Left cardiac atrium (tissue), 4 donors: ENCODE measurements around the gene LSS. TPM values are rescaled to one million over a fixed set of nuclear protein-coding genes. Genes with fewer than 3 reads are reported as not detected.
A peak's percentile ranks its signal among the peaks of the same experiment; 100 is the strongest.
"Not testable (repeated sequence)": the region's sequence is repeated elsewhere in the genome, so short reads cannot be mapped to it uniquely, and the experiment has no call there.

ENCODE experiments used
- ATAC-seq, 2 donors: fragments of 200-7000 bp; cut with Tn5 transposase; one replicate each; pipeline ENCODE4 v1.9.1; 2020; ENCODE audit warnings: mild to moderate bottlenecking in 2 of 2, moderate library complexity in 2 of 2
- DNase-seq: peaks from one replicate; pipeline ENCODE4 v3.0.0-alpha.2; 2020
- intact Hi-C, 2 donors: fragments of 100-400 bp; cut with DNase I; formaldehyde crosslinking; loops; one replicate each; pipeline versions ENCODE4 v1.14.1 to v1.15.1; 2022 to 2023
- total RNA-seq, 2 donors: library from RNA; stranded (reverse); fragmentation: NEBNext Ultra II Directional; extraction: Animal tissue kit (Norgen Biotek cat#: 25700); gene quantifications; one replicate each; pipeline ENCODE4 v1.2.1, GENCODE V29; 2021
- donor health status: DM: no; HTN: yes; CAD: no.
- donor health status: DM: no; HTN: yes; CAD: no; lungs with severe emphysema.
- donor health status: DM: yes; HTN: yes; CAD: no.
- donor health status: Dilated cardiomyopathy.

The LSS gene
- total RNA-seq, 2 donors from 2014 or later, result 66.4 to 66.7 TPM

GRCh38 chr21:46193829-46194373, 34.7 kb downstream of the LSS start:
- intact Hi-C loops, result no loop called here
- DNase-seq (no peak), ATAC-seq (no peak)

GRCh38 chr21:46191686-46192575, 36.6 kb downstream of the LSS start:
- no peak for ATAC-seq
- intact Hi-C loops, result no loop called here
- DNase-seq, result peak; percentile 18

GRCh38 chr21:46191257-46191685, 37.3 kb downstream of the LSS start:
- ATAC-seq, result peak in 1 of 2 donors; percentile 49
- peak; percentile 53 for DNase-seq
- intact Hi-C loops, result no loop called here

- DNase-seq (peak; percentile 10), ATAC-seq (no peak)
- intact Hi-C loops, result no loop called here
Measured at GRCh38 chr21:46190491-46191131, 38.0 kb downstream of the LSS start.

- peak; percentile 7 for DNase-seq
- ATAC-seq, result no peak
- intact Hi-C loops, result loop anchor here in 1 of 2 donors (5.0 kb wide), 1 partner anchor 37 kb away; the partner anchor contains the start of gene LSS
Measured at GRCh38 chr21:46189959-46190490, 38.5 kb downstream of the LSS start.

GRCh38 chr21:46189213-46189958, 39.2 kb downstream of the LSS start:
- intact Hi-C loops, result loop anchor here in 1 of 2 donors (5.0 kb wide), 1 partner anchor 38 kb away; the partner anchor contains the start of gene LSS
- peak; percentile 19 for DNase-seq
- ATAC-seq, result peak in 1 of 2 donors; percentile 31

- ATAC-seq, result peak; percentile 58
- intact Hi-C loops, result loop anchor here in 1 of 2 donors (5.0 kb wide), 1 partner anchor 39 kb away; the partner anchor contains the start of gene LSS
Measured at GRCh38 chr21:46188226-46189212, 40.1 kb downstream of the LSS start.

GRCh38 chr21:46187814-46188213, 40.8 kb downstream of the LSS start:
- intact Hi-C loops, result loop anchor here in 1 of 2 donors (5.0 kb wide), 1 partner anchor 39 kb away; the partner anchor contains the start of gene LSS
- ATAC-seq (no peak), DNase-seq (no peak)

More at GRCh38 chr21:46188226-46189212, 40.1 kb downstream of the LSS start:
- peak; percentile 66 for DNase-seq

- intact Hi-C loops, result loop anchor here in 1 of 2 donors (5.0 kb wide), 1 partner anchor 40 kb away; the partner anchor contains the start of gene LSS
- DNase-seq, result no peak
- ATAC-seq, result no peak
Measured at GRCh38 chr21:46187261-46187660, 41.3 kb downstream of the LSS start.

- ATAC-seq (no peak), DNase-seq (no peak)
- intact Hi-C loops, result loop anchor here in 1 of 2 donors (5.0 kb wide), 1 partner anchor 42 kb away; the partner anchor contains the start of gene LSS
Measured at GRCh38 chr21:46185716-46186115, 42.9 kb downstream of the LSS start.

GRCh38 chr21:46184625-46185555, 43.7 kb downstream of the LSS start:
- DNase-seq, result peak; percentile 91
- peak; percentile 67 to 77 for ATAC-seq
- intact Hi-C loops, result loop anchor here in 1 of 2 donors (5.0 kb wide), 1 partner anchor 42 kb away; the partner anchor contains the start of gene LSS

- ATAC-seq, result peak; percentile 65 to 83
- intact Hi-C loops, result no loop called here
- DNase-seq, result peak; percentile 79
Measured at GRCh38 chr21:46183910-46184624, 44.5 kb downstream of the LSS start, which contains the start of gene SPATC1L. Gene SPATC1L, minus strand, starts transcription at chr21:46184459. Its CDS starts 1,643 bp downstream, at chr21:46182816.

GRCh38 chr21:46183337-46183909, 45.2 kb downstream of the LSS start:
- DNase-seq, intact Hi-C loops, ATAC-seq: not testable (repeated sequence)

- intact Hi-C loops, result no loop called here
- ATAC-seq (peak in 1 of 2 donors; percentile 5), DNase-seq (peak; percentile 46)
Measured at GRCh38 chr21:46182548-46183336, 45.8 kb downstream of the LSS start.
